K562 (cell line): Measurements from ENCODE around the gene TMCO1. TPM values are rescaled to one million over a fixed set of nuclear protein-coding genes. Genes with fewer than 3 reads are reported as not detected.

ENCODE experiments used
- AFF1 ChIP-seq, 2 experiments: fragments of 450-650 bp; IDR thresholded peaks; 2 replicates each; pipeline ENCODE4 v1.6.1; 2018; ENCODE audit warnings: mild to moderate bottlenecking in 2 of 2, low read depth in 1 of 2; ENCODE audit not compliant: partially characterized antibody in 2 of 2
- MBD2 ChIP-seq: sonication (generic); IDR thresholded peaks from 2 replicates; pipeline ENCODE4 v1.6.1; 2016; ENCODE audit warnings: low read depth, borderline replicate concordance
- NCOA2 ChIP-seq, 2 experiments: fragments of 450-650 bp; IDR thresholded peaks; 2 replicates each; pipeline ENCODE4 v1.6.1; 2018; ENCODE audit warnings: mild to moderate bottlenecking in 2 of 2, moderate library complexity in 1 of 2; ENCODE audit not compliant: partially characterized antibody in 2 of 2
- PHF8 ChIP-seq: fragments of 200-600 bp; sonication (generic); IDR thresholded peaks from 2 replicates; pipeline ENCODE4 v1.6.1; 2012; ENCODE audit warnings: mixed run types, mild to moderate bottlenecking, inconsistent platforms, low read length, moderate library complexity, borderline replicate concordance
- PTBP1 ChIP-seq: fragments of 200-400 bp; formaldehyde crosslinking; IDR thresholded peaks from 2 replicates; pipeline ENCODE4 v1.6.1; 2017; ENCODE audit warnings: low read depth, low read length
- RB1 ChIP-seq: fragments of 450-650 bp; IDR thresholded peaks from 2 replicates; pipeline ENCODE4 v1.6.1; 2017; ENCODE audit warnings: low read depth, mild to moderate bottlenecking
- RFX1 ChIP-seq: fragments of 450-650 bp; IDR thresholded peaks from 2 replicates; pipeline ENCODE4 v1.6.1; 2016; ENCODE audit warnings: mild to moderate bottlenecking, moderate library complexity
- ZNF12 ChIP-seq: sonication (generic); formaldehyde crosslinking; IDR thresholded peaks from 2 replicates; pipeline ENCODE4 v1.4.0; 2020; ENCODE audit warnings: mild to moderate bottlenecking, missing genetic modification reagents
- ZNF134 ChIP-seq: fragments of 250-450 bp; sonication (Bioruptor Pico); conservative IDR thresholded peaks from 2 replicates; pipeline ENCODE4 v1.4.0; 2020
- ZNF224 ChIP-seq: sonication (generic); formaldehyde crosslinking; IDR thresholded peaks from 2 replicates; pipeline ENCODE4 v1.8.0; 2022; ENCODE audit warnings: mild to moderate bottlenecking, missing genetic modification reagents
- ZNF282 ChIP-seq: sonication (generic); formaldehyde crosslinking; IDR thresholded peaks from 2 replicates; pipeline ENCODE4 v1.8.1; 2023; ENCODE audit warnings: missing genetic modification reagents
- ZNF41 ChIP-seq: fragments of 250-450 bp; sonication (Bioruptor Pico); conservative IDR thresholded peaks from 2 replicates; pipeline ENCODE4 v1.4.0; 2020; ENCODE audit warnings: mild to moderate bottlenecking
- ZNF511 ChIP-seq: sonication (generic); formaldehyde crosslinking; IDR thresholded peaks from 2 replicates; pipeline ENCODE4 v1.8.0; 2022; ENCODE audit warnings: mild to moderate bottlenecking, missing genetic modification reagents
- ZNF668 ChIP-seq: fragments of 250-450 bp; sonication (Bioruptor Pico); IDR thresholded peaks from 2 replicates; pipeline ENCODE4 v1.8.0; 2022; ENCODE audit warnings: mild to moderate bottlenecking, inconsistent platforms
- ZNF77 ChIP-seq: fragments of 250-450 bp; sonication (Bioruptor Pico); IDR thresholded peaks from 2 replicates; pipeline ENCODE4 v1.5.0; 2020
- polyA plus RNA-seq, 8 experiments: library from polyadenylated mRNA; depleted of rRNA in 4 of 8; stranded (reverse) in 5 of 8; unstranded in 3 of 8; fragments of >200 nt; fragmentation: Nextera tagmentation in 2 of 8; fragmentation: Illumina TruSeq in 1 of 8; extraction: Ambion mirVana in 2 of 8; extraction: Trizol in 1 of 8; gene quantifications; 2 replicates each; pipeline versions ENCODE4 v1.2.1 to v1.2.3, GENCODE V29; 2011 to 2014; ENCODE audit warnings: inconsistent platforms in 1 of 8, missing spikeins in 1 of 8
- total RNA-seq, 7 experiments: library from RNA; depleted of rRNA in 6 of 7; stranded (reverse); fragments of >200 nt in 6 of 7; fragmentation: Illumina TruSeq in 2 of 7; extraction: Trizol in 2 of 7; gene quantifications; 2 replicates each; pipeline versions ENCODE4 v1.2.1 to v1.2.3, GENCODE V29; 2011 to 2021; ENCODE audit warnings: low replicate concordance in 1 of 7
- TF ChIP-seq, protein P1 (sequence below): fragments of 450-650 bp; conservative IDR thresholded peaks from 2 replicates; pipeline ENCODE4 v1.6.1; 2016; ENCODE audit warnings: missing genetic modification characterization, low read depth, mild to moderate bottlenecking, control low read depth, missing compliant biosample characterization
- TF ChIP-seq, protein P2 (sequence below), 3 experiments: IDR thresholded peaks in 2 of 3; conservative IDR thresholded peaks in 1 of 3; 2 replicates each; pipeline ENCODE4 v1.5.1; 2011 to 2012; ENCODE audit warnings: low read length in 3 of 3, mild to moderate bottlenecking in 3 of 3, control low read depth in 2 of 3, improper control_type of control experiment in 1 of 3, inconsistent platforms in 1 of 3, low read depth in 1 of 3, mixed read lengths in 1 of 3, moderate library complexity in 1 of 3; ENCODE audit not compliant: insufficient read depth in 2 of 3
- TF ChIP-seq, protein P3 (sequence below): fragments of 450-650 bp; formaldehyde crosslinking; IDR thresholded peaks from 2 replicates; pipeline ENCODE4 v1.4.0; 2022; ENCODE audit warnings: mild to moderate bottlenecking, moderate library complexity

Gene TMCO1
- total and polyA plus RNA-seq, 9 of the 15 experiments (the other 6 are each of a cell fraction or from before 2014, with no cell fraction given) = 69.3 to 561 (median 175) TPM

DNA sequence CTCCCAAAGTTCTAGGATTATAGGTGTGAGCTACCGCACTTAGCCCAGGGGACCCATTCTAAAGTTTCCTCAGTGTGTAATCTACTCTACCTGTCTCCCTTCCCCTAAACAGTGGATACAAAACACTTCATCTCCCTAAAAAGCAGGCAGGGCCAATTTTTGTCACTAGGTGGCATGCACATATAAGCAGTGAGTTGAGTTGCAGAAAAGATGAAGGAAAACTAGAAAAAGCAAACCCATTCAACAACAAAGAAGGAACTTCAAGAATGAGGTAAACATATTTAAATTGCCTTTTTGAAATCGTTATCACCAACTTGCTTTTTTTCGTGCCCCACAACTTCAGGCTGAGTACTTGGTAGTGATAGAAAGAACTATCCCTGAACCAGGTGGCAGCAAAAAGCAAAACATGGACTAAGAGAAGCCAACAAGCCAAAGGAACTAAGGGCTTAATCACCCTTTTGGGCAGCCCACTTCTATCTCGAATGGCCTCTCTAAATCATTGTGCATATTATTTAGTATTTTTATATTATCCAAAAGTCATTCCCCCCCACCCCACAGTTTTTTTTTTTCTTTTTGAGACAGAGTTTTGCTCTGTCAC, 50.7 kb downstream of the TMCO1 start (continued):
- TF ChIP-seq ZNF668 (no peak), ZNF282 (CRISPR knock-in tag) (no peak), MBD2 (no peak), PTBP1 (no peak), NCOA2 (IDR thresholded peaks at IDR 0.05; ENCODE audit: partially characterized antibody in 2 of 2) (no peak), ZNF77 (CRISPR knock-in tag) (no peak), ZNF134 (CRISPR knock-in tag) (no peak), AFF1 (IDR thresholded peaks at IDR 0.05; ENCODE audit: low read depth in 1 of 2, partially characterized antibody in 2 of 2) (no peak), RB1 (peak; percentile 51; the same call in 1 of the 2 replicates), ZNF12 (CRISPR knock-in tag) (no peak), RFX1 (no peak), ZNF224 (no peak), ZNF41 (CRISPR knock-in tag) (no peak), PHF8 (no peak), ZNF511 (CRISPR knock-in tag) (no peak)
- TF ChIP-seq, protein P1, sequence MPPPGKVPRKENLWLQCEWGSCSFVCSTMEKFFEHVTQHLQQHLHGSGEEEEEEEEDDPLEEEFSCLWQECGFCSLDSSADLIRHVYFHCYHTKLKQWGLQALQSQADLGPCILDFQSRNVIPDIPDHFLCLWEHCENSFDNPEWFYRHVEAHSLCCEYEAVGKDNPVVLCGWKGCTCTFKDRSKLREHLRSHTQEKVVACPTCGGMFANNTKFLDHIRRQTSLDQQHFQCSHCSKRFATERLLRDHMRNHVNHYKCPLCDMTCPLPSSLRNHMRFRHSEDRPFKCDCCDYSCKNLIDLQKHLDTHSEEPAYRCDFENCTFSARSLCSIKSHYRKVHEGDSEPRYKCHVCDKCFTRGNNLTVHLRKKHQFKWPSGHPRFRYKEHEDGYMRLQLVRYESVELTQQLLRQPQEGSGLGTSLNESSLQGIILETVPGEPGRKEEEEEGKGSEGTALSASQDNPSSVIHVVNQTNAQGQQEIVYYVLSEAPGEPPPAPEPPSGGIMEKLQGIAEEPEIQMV (tag) = no peak
- TF ChIP-seq, protein P2, sequence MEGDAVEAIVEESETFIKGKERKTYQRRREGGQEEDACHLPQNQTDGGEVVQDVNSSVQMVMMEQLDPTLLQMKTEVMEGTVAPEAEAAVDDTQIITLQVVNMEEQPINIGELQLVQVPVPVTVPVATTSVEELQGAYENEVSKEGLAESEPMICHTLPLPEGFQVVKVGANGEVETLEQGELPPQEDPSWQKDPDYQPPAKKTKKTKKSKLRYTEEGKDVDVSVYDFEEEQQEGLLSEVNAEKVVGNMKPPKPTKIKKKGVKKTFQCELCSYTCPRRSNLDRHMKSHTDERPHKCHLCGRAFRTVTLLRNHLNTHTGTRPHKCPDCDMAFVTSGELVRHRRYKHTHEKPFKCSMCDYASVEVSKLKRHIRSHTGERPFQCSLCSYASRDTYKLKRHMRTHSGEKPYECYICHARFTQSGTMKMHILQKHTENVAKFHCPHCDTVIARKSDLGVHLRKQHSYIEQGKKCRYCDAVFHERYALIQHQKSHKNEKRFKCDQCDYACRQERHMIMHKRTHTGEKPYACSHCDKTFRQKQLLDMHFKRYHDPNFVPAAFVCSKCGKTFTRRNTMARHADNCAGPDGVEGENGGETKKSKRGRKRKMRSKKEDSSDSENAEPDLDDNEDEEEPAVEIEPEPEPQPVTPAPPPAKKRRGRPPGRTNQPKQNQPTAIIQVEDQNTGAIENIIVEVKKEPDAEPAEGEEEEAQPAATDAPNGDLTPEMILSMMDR (IDR thresholded peaks at IDR 0.05 in 2 of 3, conservative IDR thresholded peaks at IDR 0.05 in 1 of 3; ENCODE audit: insufficient read depth in 2 of 3, low read depth in 1 of 3, low read length in 3 of 3) = peak; percentile 83 to 97 (median 87)
- TF ChIP-seq, protein P3, sequence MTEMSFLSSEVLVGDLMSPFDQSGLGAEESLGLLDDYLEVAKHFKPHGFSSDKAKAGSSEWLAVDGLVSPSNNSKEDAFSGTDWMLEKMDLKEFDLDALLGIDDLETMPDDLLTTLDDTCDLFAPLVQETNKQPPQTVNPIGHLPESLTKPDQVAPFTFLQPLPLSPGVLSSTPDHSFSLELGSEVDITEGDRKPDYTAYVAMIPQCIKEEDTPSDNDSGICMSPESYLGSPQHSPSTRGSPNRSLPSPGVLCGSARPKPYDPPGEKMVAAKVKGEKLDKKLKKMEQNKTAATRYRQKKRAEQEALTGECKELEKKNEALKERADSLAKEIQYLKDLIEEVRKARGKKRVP (CRISPR knock-in tag) = no peak
